Spleen (tissue), 11 donors: ENCODE measurements around the gene SLC16A8. TPM values are rescaled to one million over a fixed set of nuclear protein-coding genes. Genes with fewer than 3 reads are reported as not detected.

Experiments
- DNase-seq: peaks from one replicate; pipeline ENCODE4 v3.0.0-alpha.2; 2020
- H3K27ac ChIP-seq, 8 donors: fragments of 200-600 bp; sonication (generic) in 7 of 8; 1 replicate in 4 of 8; 2 replicates in 4 of 8; pipeline versions ENCODE4 v1.5.0 to v1.8.0; 2016 to 2021; ENCODE audit warnings: inconsistent platforms in 4 of 8, mild to moderate bottlenecking in 4 of 8, moderate library complexity in 1 of 8
- H3K27me3 ChIP-seq, 7 donors: fragments of 200-600 bp; sonication (generic) in 6 of 7; replicated peaks in 1 of 7; 1 replicate in 4 of 7; 2 replicates in 3 of 7; pipeline versions ENCODE4 v1.5.0 to v1.8.0; 2016 to 2021; ENCODE audit warnings: inconsistent platforms in 3 of 7, mild to moderate bottlenecking in 1 of 7
- H3K36me3 ChIP-seq, 6 donors: fragments of 200-600 bp; sonication (generic) in 5 of 6; 1 replicate in 4 of 6; 2 replicates in 2 of 6; pipeline versions ENCODE4 v1.5.0 to v1.8.0; 2016 to 2021; ENCODE audit warnings: inconsistent platforms in 2 of 6
- H3K4me1 ChIP-seq, 6 donors: fragments of 200-600 bp; sonication (generic) in 5 of 6; 1 replicate in 3 of 6; 2 replicates in 3 of 6; pipeline versions ENCODE4 v1.5.0 to v1.8.0; 2016 to 2021; ENCODE audit warnings: inconsistent platforms in 3 of 6
- H3K4me3 ChIP-seq, 8 donors: fragments of 200-600 bp; sonication (generic) in 7 of 8; 1 replicate in 4 of 8; 2 replicates in 4 of 8; pipeline versions ENCODE4 v1.5.0 to v1.8.0; 2016 to 2021; ENCODE audit warnings: inconsistent platforms in 4 of 8, mild to moderate bottlenecking in 4 of 8, moderate library complexity in 2 of 8
- H3K9me3 ChIP-seq, 8 donors: fragments of 200-600 bp; sonication (generic) in 7 of 8; 1 replicate in 4 of 8; 2 replicates in 4 of 8; pipeline versions ENCODE4 v1.5.0 to v1.8.0; 2016 to 2021; ENCODE audit warnings: inconsistent platforms in 4 of 8
- CTCF ChIP-seq, 11 experiments: fragments of 200-600 bp in 7 of 11; fragments of 450-650 bp in 4 of 11; sonication (generic) in 4 of 11; IDR thresholded peaks in 8 of 11; conservative IDR thresholded peaks in 3 of 11; 1 replicate in 7 of 11; 2 replicates in 4 of 11; pipeline versions ENCODE4 v1.4.0 to v1.8.0; 2016 to 2021; ENCODE audit warnings: antibody characterized with exemption in 11 of 11, inconsistent platforms in 4 of 11, mild to moderate bottlenecking in 1 of 11
- POLR2A ChIP-seq, 3 donors: fragments of 450-650 bp; IDR thresholded peaks; one replicate each; pipeline ENCODE4 v1.5.1; 2017; ENCODE audit warnings: antibody characterized with exemption in 3 of 3, mild to moderate bottlenecking in 1 of 3
- POLR2AphosphoS5 ChIP-seq, 3 donors: sonication (generic); formaldehyde crosslinking; IDR thresholded peaks; one replicate each; pipeline ENCODE4 v1.5.1; 2017; ENCODE audit warnings: antibody characterized with exemption in 3 of 3
- WGBS, 5 donors: extraction: QIAGEN DNeasy Blood & Tissue Kit in 3 of 5; methylation state at CpG; one replicate each; pipeline versions ENCODE4 v1.1.5 to v1.1.7; 2013 to 2018; 5-methylcytosine and 5-hydroxymethylcytosine counted together
- intact Hi-C: fragments of 100-400 bp; cut with DNase I; formaldehyde crosslinking; loops from one replicate; pipeline ENCODE4 v1.15.0; 2023; ENCODE audit warnings: low total_unique reads
- polyA plus RNA-seq, 3 donors: library from polyadenylated mRNA; stranded (reverse); fragments of 200-250 nt; gene quantifications; one replicate each; pipeline ENCODE4 v1.2.1, GENCODE V29; 2013
- total RNA-seq, 7 donors: library from RNA; depleted of rRNA in 3 of 7; stranded (reverse); fragments of >200 nt in 3 of 7; fragmentation: NEBNext Ultra II Directional in 4 of 7; extraction: Animal tissue kit (Norgen Biotek cat#: 25700) in 4 of 7; gene quantifications; one replicate each; pipeline versions ENCODE4 v1.1.0 to v1.2.1, GENCODE V29; 2016 to 2021
- donor health status: healthy with polysubstance abuse.
- donor health status: DM: no; HTN: no; CAD: no; lungs with moderate emphysema.
- donor health status: DM: no; HTN: no; CAD: no.
- donor health status: Bipolar disorder and iron deficiency.
- donor health status: healthy.
- donor health status: DM: no; HTN: no; CAD: no.
- donor health status: DM: yes; HTN: yes; CAD: no.

The SLC16A8 gene
- total and polyA plus RNA-seq, 10 donors, result 0.22 to 1.2 (median 0.68) TPM; not detected in 4

- DNase-seq, result no peak
- H3K36me3 ChIP-seq, result peaks cover 0 to 38% (median 24%) of the 10 kb centered on the region in 6 donors
- no peak for TF ChIP-seq CTCF (IDR thresholded peaks at IDR 0.05 in 8 of 11, conservative IDR thresholded peaks at IDR 0.05 in 3 of 11)
- TF ChIP-seq POLR2AphosphoS5 (IDR thresholded peaks at IDR 0.05), result no peak
- no peak for TF ChIP-seq POLR2A (IDR thresholded peaks at IDR 0.05)
- intact Hi-C loops, result no loop called here
- no peak overlapping the region for H3K27ac ChIP-seq
- H3K4me1 ChIP-seq, result peaks cover 11 to 22% (median 20%) of the 10 kb centered on the region in 6 donors
- H3K4me3 ChIP-seq, result no peak overlapping the region
- H3K27me3 ChIP-seq, result peaks cover 3 to 30% (median 22%) of the 10 kb centered on the region in 7 donors
- 74 to 88% (median 77%) methylated on average over 13 to 14 of the region's 14 CpGs for WGBS, 5 donors
- H3K9me3 ChIP-seq, result no peaks in the 10 kb centered on the region
Observed at GRCh38 chr22:38077595-38077994, 6.4 kb downstream of the SLC16A8 start.

- Histone ChIP-seq H3K27ac (no peak overlapping the region), H3K9me3 (no peaks in the 10 kb centered on the region), H3K4me3 (no peak overlapping the region), H3K27me3 (peaks cover 1 to 25% (median 17%) of the 10 kb centered on the region in 7 donors), H3K36me3 (peaks cover 0 to 43% (median 29%) of the 10 kb centered on the region in 6 donors), H3K4me1 (peaks cover 7 to 17% (median 15%) of the 10 kb centered on the region in 6 donors)
- WGBS, 5 donors, result 82 to 94% (median 89%) methylated on average over 12 of the region's 12 CpGs
- intact Hi-C loops, result no loop called here
- DNase-seq, result no peak
- TF ChIP-seq CTCF (IDR thresholded peaks at IDR 0.05 in 8 of 11, conservative IDR thresholded peaks at IDR 0.05 in 3 of 11), result no peak
- no peak for TF ChIP-seq POLR2AphosphoS5 (IDR thresholded peaks at IDR 0.05)
Observed at GRCh38 chr22:38077096-38077495, 6.9 kb downstream of the SLC16A8 start.

GRCh38 chr22:38075961-38076360 lies 8.0 kb downstream of the SLC16A8 start:
- H3K4me1 ChIP-seq, result peaks cover 0 to 7% (median 4%) of the 10 kb centered on the region in 6 donors
- intact Hi-C loops, result no loop called here
- TF ChIP-seq POLR2A (IDR thresholded peaks at IDR 0.05) (no peak), CTCF (IDR thresholded peaks at IDR 0.05 in 8 of 11, conservative IDR thresholded peaks at IDR 0.05 in 3 of 11) (no peak), POLR2AphosphoS5 (IDR thresholded peaks at IDR 0.05) (no peak)
- no peak for DNase-seq
- H3K27me3 ChIP-seq, result peaks cover 0 to 14% (median 6%) of the 10 kb centered on the region in 7 donors
- H3K36me3 ChIP-seq, result peaks cover 0 to 54% (median 39%) of the 10 kb centered on the region in 6 donors
- H3K27ac ChIP-seq, result no peak overlapping the region
- no peaks in the 10 kb centered on the region for H3K9me3 ChIP-seq
- WGBS, 5 donors, result 79 to 84% (median 82%) methylated on average over 13 of the region's 13 CpGs
- no peak overlapping the region for H3K4me3 ChIP-seq

GRCh38 chr22:38075105-38075825 lies 8.7 kb downstream of the SLC16A8 start:
- peaks cover 0 to under 1% (median 0%) of the 10 kb centered on the region in 6 donors for H3K4me1 ChIP-seq
- no peaks in the 10 kb centered on the region for H3K9me3 ChIP-seq
- intact Hi-C loops, result no loop called here
- no peak overlapping the region for H3K27ac ChIP-seq
- no peak overlapping the region for H3K4me3 ChIP-seq
- peaks cover 0 to 61% (median 45%) of the 10 kb centered on the region in 6 donors for H3K36me3 ChIP-seq
- 90 to 92% (median 91%) methylated on average over 29 to 32 of the region's 32 CpGs for WGBS, 5 donors
- DNase-seq, result peak; percentile 56
- TF ChIP-seq POLR2AphosphoS5 (IDR thresholded peaks at IDR 0.05) (peak in 1 of 3 donors; percentile 1), POLR2A (IDR thresholded peaks at IDR 0.05) (no peak)
- H3K27me3 ChIP-seq, result peaks cover 0 to 7% (median 0%) of the 10 kb centered on the region in 7 donors
